Endodermal cell (in vitro differentiated cells): ENCODE measurements around the gene SDK1. TPM values are rescaled to one million over a fixed set of nuclear protein-coding genes. Genes with fewer than 3 reads are reported as not detected.

Experiments
- DNase-seq: peaks from one replicate; pipeline ENCODE4 v3.0.0-alpha.2; 2017
- H3K27ac ChIP-seq: 2 replicates; pipeline ENCODE4 v1.5.1; 2013; ENCODE audit warnings: mild to moderate bottlenecking, low read depth, low read length, moderate library complexity
- H3K27me3 ChIP-seq: 2 replicates; pipeline ENCODE4 v1.6.1; 2013; ENCODE audit warnings: mild to moderate bottlenecking, low read length, moderate library complexity; ENCODE audit not compliant: insufficient read depth, control insufficient read depth, poor library complexity, severe bottlenecking
- H3K36me3 ChIP-seq: 2 replicates; pipeline ENCODE4 v1.7.0; 2013; ENCODE audit warnings: mild to moderate bottlenecking, low read length, moderate library complexity; ENCODE audit not compliant: control insufficient read depth, insufficient read depth
- H3K4me1 ChIP-seq: one replicate; pipeline ENCODE4 v1.7.0; 2013; ENCODE audit warnings: low read length; ENCODE audit not compliant: control insufficient read depth, insufficient read depth
- H3K4me3 ChIP-seq: 2 replicates; pipeline ENCODE4 v1.5.1; 2013; ENCODE audit warnings: mild to moderate bottlenecking, low read length, moderate library complexity
- H3K9ac ChIP-seq: 2 replicates; pipeline ENCODE4 v1.6.1; 2013; ENCODE audit warnings: mild to moderate bottlenecking, low read length, moderate library complexity; ENCODE audit not compliant: poor library complexity, severe bottlenecking; ENCODE audit errors: extremely low read depth
- H3K9me3 ChIP-seq: 2 replicates; pipeline ENCODE4 v1.6.1; 2013; ENCODE audit warnings: mild to moderate bottlenecking, low read length, moderate library complexity; ENCODE audit not compliant: control insufficient read depth
- H3K27ac Mint-ChIP-seq: 2 replicates; pipeline ENCODE4 v1.8.0; 2020; ENCODE audit warnings: mixed read lengths
- H3K27me3 Mint-ChIP-seq: 2 replicates; pipeline ENCODE4 v1.8.0; 2021; ENCODE audit warnings: mild to moderate bottlenecking, mixed read lengths; ENCODE audit not compliant: insufficient read depth
- H3K36me3 Mint-ChIP-seq: 2 replicates; pipeline ENCODE4 v1.8.0; 2020; ENCODE audit warnings: low read depth, mixed read lengths
- H3K4me1 Mint-ChIP-seq: 2 replicates; pipeline ENCODE4 v1.8.0; 2020; ENCODE audit warnings: mixed read lengths
- H3K4me3 Mint-ChIP-seq: 2 replicates; pipeline ENCODE4 v1.8.0; 2020; ENCODE audit warnings: mild to moderate bottlenecking, moderate library complexity, mixed read lengths
- H3K9me3 Mint-ChIP-seq: 2 replicates; pipeline ENCODE4 v1.8.0; 2020; ENCODE audit warnings: mild to moderate bottlenecking, mixed read lengths
- WGBS, 2 experiments: methylation state at CpG; one replicate each; pipeline versions ENCODE4 v1.1.5 to v1.1.7; 2013; ENCODE audit warnings: missing lambda C conversion rate in 2 of 2, mixed read lengths in 1 of 2; ENCODE audit not compliant: insufficient coverage in 1 of 2, insufficient read length in 1 of 2; 5-methylcytosine and 5-hydroxymethylcytosine counted together
- total RNA-seq, 2 donors: library from RNA; stranded (reverse); fragmentation: NEBNext Ultra II Directional in 1 of 2; extraction: Animal tissue kit (Norgen Biotek cat#: 25700) in 1 of 2; gene quantifications; 2 replicates in 1 of 2; 3 replicates in 1 of 2; pipeline ENCODE4 v1.2.1, GENCODE V29; 2021
- TF ChIP-seq, protein P1 (sequence below): fragments of 200-600 bp; sonication (generic); conservative IDR thresholded peaks from 2 replicates; pipeline ENCODE4 v1.5.0; 2021; ENCODE audit warnings: antibody characterized with exemption, mild to moderate bottlenecking

SDK1 gene
- total RNA-seq, 2 donors from 2014 or later = 22.7 to 23.1 TPM

DNA sequence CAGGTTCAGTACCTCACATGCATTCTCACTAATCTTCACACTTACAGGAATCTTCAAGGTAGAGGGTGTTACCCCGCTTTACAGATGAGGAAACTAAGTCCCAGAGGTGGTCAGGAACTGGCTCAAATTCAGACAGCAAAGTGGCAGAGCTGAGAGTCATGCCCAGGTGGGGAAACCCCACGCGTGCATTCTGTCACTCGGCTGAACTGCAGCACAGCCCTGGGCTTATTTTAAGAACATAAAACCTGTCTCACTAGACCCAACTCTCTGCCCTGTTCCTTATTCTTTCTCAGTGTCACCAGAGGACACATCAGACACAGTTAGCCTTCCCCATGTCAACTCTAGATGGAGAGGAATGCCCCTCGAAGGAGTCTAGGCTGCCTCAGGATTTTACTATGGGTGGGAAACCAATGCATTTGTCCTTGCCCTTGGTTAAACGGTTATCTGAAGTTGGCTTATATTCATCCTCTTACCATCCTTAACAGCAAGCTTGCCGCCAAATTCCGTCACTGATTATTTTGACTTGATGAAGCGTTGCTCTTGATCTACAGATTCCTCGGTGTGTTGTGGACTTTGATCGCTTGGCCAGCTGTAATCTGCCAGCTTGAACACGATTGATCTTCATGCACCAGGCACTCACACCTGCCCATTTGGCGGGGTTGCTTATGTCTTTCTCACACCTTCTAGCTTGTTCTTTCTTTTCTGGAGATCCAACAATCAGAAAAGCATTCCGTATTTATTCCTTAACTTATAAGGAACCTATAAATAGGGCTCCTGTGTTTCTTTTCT lies 627.9 kb downstream of the SDK1 start:
- Histone ChIP-seq H3K36me3 (no peaks in the 10 kb centered on the region), H3K9me3 (no peaks in the 10 kb centered on the region), H3K9ac (no peak overlapping the region), H3K27ac (no peak overlapping the region), H3K27me3 (no peaks in the 10 kb centered on the region), H3K4me1 (peaks cover 4% of the 10 kb centered on the region), H3K4me3 (peak overlapping the region; percentile 32)
- Mint-ChIP-seq H3K4me1 (peaks cover 21% of the 10 kb centered on the region), H3K36me3 (no peaks in the 10 kb centered on the region), H3K9me3 (no peaks in the 10 kb centered on the region), H3K27ac (no peak overlapping the region), H3K27me3 (peaks cover 1% of the 10 kb centered on the region), H3K4me3 (no peak overlapping the region)
- no peak for DNase-seq
- TF ChIP-seq, protein P1, sequence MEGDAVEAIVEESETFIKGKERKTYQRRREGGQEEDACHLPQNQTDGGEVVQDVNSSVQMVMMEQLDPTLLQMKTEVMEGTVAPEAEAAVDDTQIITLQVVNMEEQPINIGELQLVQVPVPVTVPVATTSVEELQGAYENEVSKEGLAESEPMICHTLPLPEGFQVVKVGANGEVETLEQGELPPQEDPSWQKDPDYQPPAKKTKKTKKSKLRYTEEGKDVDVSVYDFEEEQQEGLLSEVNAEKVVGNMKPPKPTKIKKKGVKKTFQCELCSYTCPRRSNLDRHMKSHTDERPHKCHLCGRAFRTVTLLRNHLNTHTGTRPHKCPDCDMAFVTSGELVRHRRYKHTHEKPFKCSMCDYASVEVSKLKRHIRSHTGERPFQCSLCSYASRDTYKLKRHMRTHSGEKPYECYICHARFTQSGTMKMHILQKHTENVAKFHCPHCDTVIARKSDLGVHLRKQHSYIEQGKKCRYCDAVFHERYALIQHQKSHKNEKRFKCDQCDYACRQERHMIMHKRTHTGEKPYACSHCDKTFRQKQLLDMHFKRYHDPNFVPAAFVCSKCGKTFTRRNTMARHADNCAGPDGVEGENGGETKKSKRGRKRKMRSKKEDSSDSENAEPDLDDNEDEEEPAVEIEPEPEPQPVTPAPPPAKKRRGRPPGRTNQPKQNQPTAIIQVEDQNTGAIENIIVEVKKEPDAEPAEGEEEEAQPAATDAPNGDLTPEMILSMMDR = no peak
- WGBS, 2 experiments = 94 to 96% methylated on average over 10 to 14 of the region's 14 CpGs

- peaks cover 11% of the 10 kb centered on the region for H3K9me3 ChIP-seq
- H3K27me3 Mint-ChIP-seq = no peaks in the 10 kb centered on the region
- TF ChIP-seq, protein P1 = no peak
- no peaks in the 10 kb centered on the region for H3K36me3 ChIP-seq
- no peak for DNase-seq
- H3K27ac ChIP-seq = no peak overlapping the region
- H3K36me3 Mint-ChIP-seq = peaks cover 7% of the 10 kb centered on the region
- no peaks in the 10 kb centered on the region for H3K27me3 ChIP-seq
- no peak overlapping the region for H3K4me3 ChIP-seq
- H3K9ac ChIP-seq = no peak overlapping the region
- peaks cover 18% of the 10 kb centered on the region for H3K4me1 Mint-ChIP-seq
- H3K4me3 Mint-ChIP-seq = no peak overlapping the region
- H3K4me1 ChIP-seq = peaks cover 4% of the 10 kb centered on the region
- H3K27ac Mint-ChIP-seq = no peak overlapping the region
- H3K9me3 Mint-ChIP-seq = peaks cover 21% of the 10 kb centered on the region
- WGBS, 2 experiments = 89 to 100% methylated on average over 3 of the region's 3 CpGs
These were observed 630.8 kb downstream of the SDK1 start for GRCh38 chr7:3931843-3932242.

DNA sequence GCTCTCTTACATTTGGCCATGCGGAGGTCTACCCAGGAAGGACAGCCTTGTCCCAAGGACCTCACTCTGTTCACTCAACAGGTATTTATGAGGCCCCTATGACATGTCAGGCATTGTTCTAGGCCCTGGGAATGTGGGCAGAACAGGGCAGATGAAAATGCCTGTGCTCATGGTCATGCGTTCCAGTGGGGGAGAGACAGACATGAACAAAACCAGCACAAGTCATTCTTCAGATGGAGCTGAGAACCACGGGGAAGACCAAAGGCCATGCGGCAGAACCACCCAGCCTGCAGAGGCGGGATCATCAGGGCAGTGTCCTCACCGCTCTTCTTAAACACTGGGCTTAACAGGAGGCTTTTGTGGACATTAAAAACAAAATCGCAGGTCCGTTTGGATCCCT lies 636.1 kb downstream of the SDK1 start:
- Histone ChIP-seq H3K36me3 (no peaks in the 10 kb centered on the region), H3K9ac (no peak overlapping the region), H3K9me3 (peaks cover 11% of the 10 kb centered on the region), H3K4me3 (no peak overlapping the region), H3K27me3 (no peaks in the 10 kb centered on the region), H3K4me1 (no peaks in the 10 kb centered on the region), H3K27ac (no peak overlapping the region)
- no peak for DNase-seq
- Mint-ChIP-seq H3K27me3 (no peaks in the 10 kb centered on the region), H3K9me3 (peaks cover 24% of the 10 kb centered on the region), H3K4me3 (no peak overlapping the region), H3K4me1 (no peaks in the 10 kb centered on the region), H3K27ac (no peak overlapping the region), H3K36me3 (peaks cover 8% of the 10 kb centered on the region)
- WGBS, 2 experiments = 93 to 98% methylated on average over 7 to 8 of the region's 8 CpGs
- TF ChIP-seq, protein P1 = no peak
